H1 (cell line): ENCODE data around the gene ZNF277. TPM values are rescaled to one million over a fixed set of nuclear protein-coding genes. Genes with fewer than 3 reads are reported as not detected.

Source experiments
- CTCF ChIA-PET: fragments of 300-600 bp; sonication (Branson Sonifier 250); formaldehyde crosslinking; loops from one replicate; lab custom pipeline; 2021; ENCODE audit not compliant: partially characterized antibody; lab: Charles Lee
- POLR2A ChIA-PET: fragments of 300-600 bp; sonication (Branson Sonifier 250); formaldehyde crosslinking; loops from one replicate; lab custom pipeline; 2021; ENCODE audit warnings: inconsistent platforms; ENCODE audit not compliant: partially characterized antibody; lab: Charles Lee
- DNase-seq, 2 experiments: peaks; one replicate each; pipeline versions ENCODE4 v3.0.0 to v3.0.0-alpha.2; 2010 to 2022; ENCODE audit warnings: low spot score in 2 of 2, low read depth in 1 of 2, mixed read lengths in 1 of 2
- FAIRE-seq: peaks from 2 replicates; lab custom pipeline; 2011; peaks lifted over from hg19 to GRCh38; lab: Jason Lieb, UNC
- H2AFZ ChIP-seq: 2 replicates; pipeline ENCODE4 v1.8.1; 2012; ENCODE audit warnings: low read length, inconsistent platforms
- H2AK5ac ChIP-seq: 2 replicates; pipeline ENCODE4 v1.6.1; 2013; ENCODE audit warnings: low read depth, low read length
- H2BK120ac ChIP-seq: replicated peaks from 2 replicates; pipeline ENCODE3; 2013; ENCODE audit warnings: low read depth, low read length, inconsistent platforms
- H2BK12ac ChIP-seq: 2 replicates; pipeline ENCODE4 v1.6.1; 2013; ENCODE audit warnings: low read depth, low read length
- H2BK15ac ChIP-seq: 2 replicates; pipeline ENCODE4 v1.6.1; 2013; ENCODE audit warnings: low read length
- H2BK20ac ChIP-seq: 2 replicates; pipeline ENCODE4 v1.6.1; 2013; ENCODE audit warnings: low read length
- H2BK5ac ChIP-seq: 2 replicates; pipeline ENCODE4 v1.6.1; 2013; ENCODE audit warnings: low read depth, low read length
- H3K14ac ChIP-seq: 2 replicates; pipeline ENCODE4 v1.6.1; 2013; ENCODE audit warnings: inconsistent platforms; ENCODE audit not compliant: insufficient read length
- H3K18ac ChIP-seq: 2 replicates; pipeline ENCODE4 v1.6.1; 2013; ENCODE audit warnings: low read length; ENCODE audit errors: extremely low read depth
- H3K23ac ChIP-seq: 2 replicates; pipeline ENCODE4 v1.6.1; 2013; ENCODE audit warnings: inconsistent platforms; ENCODE audit not compliant: insufficient read length
- H3K23me2 ChIP-seq: 2 replicates; pipeline ENCODE4 v1.6.1; 2013; ENCODE audit warnings: low read depth, low read length
- H3K27ac ChIP-seq: 2 replicates; pipeline ENCODE4 v1.6.1; 2011; ENCODE audit warnings: low read depth, low read length, inconsistent platforms
- H3K27me3 ChIP-seq, 4 experiments: replicated peaks in 1 of 4; 1 replicate in 1 of 4; 2 replicates in 3 of 4; pipeline versions ENCODE4 v1.6.1 to v1.8.1; 2011 to 2013; ENCODE audit warnings: low read length in 3 of 4, mild to moderate bottlenecking in 3 of 4, inconsistent platforms in 2 of 4, mixed read lengths in 2 of 4, moderate library complexity in 1 of 4; ENCODE audit not compliant: control insufficient read depth in 3 of 4, insufficient read depth in 3 of 4; ENCODE audit errors: extremely low read depth in 1 of 4
- H3K36me3 ChIP-seq, 4 experiments: 2 replicates each; pipeline versions ENCODE4 v1.6.1 to v1.8.1; 2011 to 2013; ENCODE audit warnings: mild to moderate bottlenecking in 4 of 4, low read length in 3 of 4, moderate library complexity in 2 of 4, control low read depth in 1 of 4, inconsistent platforms in 1 of 4; ENCODE audit not compliant: insufficient read depth in 4 of 4, control insufficient read depth in 2 of 4
- H3K4ac ChIP-seq: replicated peaks from 2 replicates; pipeline ENCODE3; 2013; ENCODE audit warnings: low read length, low read depth, mixed read lengths, inconsistent platforms; ENCODE audit not compliant: insufficient read length
- H3K4me1 ChIP-seq, 4 experiments: replicated peaks in 1 of 4; 1 replicate in 1 of 4; 2 replicates in 3 of 4; pipeline versions ENCODE4 v1.6.1 to v1.8.1; 2011 to 2013; ENCODE audit warnings: low read length in 3 of 4, inconsistent platforms in 2 of 4, mixed read lengths in 1 of 4; ENCODE audit not compliant: insufficient read depth in 4 of 4, control insufficient read depth in 3 of 4
- H3K4me2 ChIP-seq, 2 experiments: 2 replicates each; pipeline versions ENCODE4 v1.6.1 to v1.8.1; 2011 to 2013; ENCODE audit warnings: low read depth in 2 of 2, low read length in 2 of 2, control low read depth in 1 of 2, inconsistent platforms in 1 of 2, mild to moderate bottlenecking in 1 of 2; ENCODE audit not compliant: insufficient read depth in 1 of 2
- H3K4me3 ChIP-seq, 4 experiments: fragments of 200-600, 300-600 bp in 1 of 4; sonication (generic), shearing (Covaris generic), sonication (Bioruptor Twin) in 1 of 4; 2 replicates each; pipeline versions ENCODE4 v1.5.1 to v1.8.1; 2011 to 2016; ENCODE audit warnings: low read length in 4 of 4, low read depth in 3 of 4, control low read depth in 2 of 4, inconsistent platforms in 2 of 4, mild to moderate bottlenecking in 2 of 4, mixed read lengths in 1 of 4, moderate library complexity in 1 of 4; ENCODE audit not compliant: insufficient read depth in 2 of 4; ENCODE audit errors: extremely low read depth in 1 of 4
- H3K56ac ChIP-seq: replicated peaks from 2 replicates; pipeline ENCODE3; 2013; ENCODE audit warnings: low read depth, mild to moderate bottlenecking, mixed read lengths, low read length, inconsistent platforms; ENCODE audit not compliant: insufficient read length
- H3K79me1 ChIP-seq: 2 replicates; pipeline ENCODE4 v1.6.1; 2013; ENCODE audit warnings: low read depth, low read length, control low read depth
- H3K79me2 ChIP-seq, 2 experiments: 2 replicates each; pipeline versions ENCODE4 v1.6.1 to v1.8.1; 2012 to 2013; ENCODE audit warnings: low read length in 2 of 2, mild to moderate bottlenecking in 2 of 2, inconsistent platforms in 1 of 2; ENCODE audit not compliant: insufficient read depth in 2 of 2, control insufficient read depth in 1 of 2
- H3K9ac ChIP-seq, 4 experiments: replicated peaks in 1 of 4; 1 replicate in 1 of 4; 2 replicates in 3 of 4; pipeline versions ENCODE4 v1.6.1 to v1.8.1; 2011 to 2013; ENCODE audit warnings: low read depth in 3 of 4, low read length in 3 of 4, control low read depth in 2 of 4, mild to moderate bottlenecking in 2 of 4, moderate library complexity in 2 of 4, inconsistent platforms in 1 of 4; ENCODE audit errors: extremely low read depth in 1 of 4
- H3K9me3 ChIP-seq, 2 experiments: 2 replicates each; pipeline versions ENCODE4 v1.6.1 to v1.8.1; 2012 to 2013; ENCODE audit warnings: mild to moderate bottlenecking in 2 of 2, moderate library complexity in 2 of 2, control low read depth in 1 of 2, inconsistent platforms in 1 of 2, low read depth in 1 of 2, low read length in 1 of 2, mixed read lengths in 1 of 2; ENCODE audit not compliant: insufficient read depth in 2 of 2
- H4K20me1 ChIP-seq, 2 experiments: replicated peaks in 1 of 2; 2 replicates each; pipeline versions ENCODE3 to v1.8.1; 2011 to 2013; ENCODE audit warnings: inconsistent platforms in 2 of 2, low read length in 2 of 2, mild to moderate bottlenecking in 1 of 2; ENCODE audit not compliant: insufficient read depth in 2 of 2, control insufficient read depth in 1 of 2
- H4K5ac ChIP-seq: 2 replicates; pipeline ENCODE4 v1.6.1; 2013; ENCODE audit warnings: low read length, low read depth, mixed read lengths, inconsistent platforms; ENCODE audit not compliant: insufficient read length
- H4K8ac ChIP-seq: 2 replicates; pipeline ENCODE4 v1.8.0; 2013; ENCODE audit warnings: mild to moderate bottlenecking, moderate library complexity, low read length, inconsistent platforms; ENCODE audit not compliant: insufficient read depth; ENCODE audit errors: extremely low read depth
- H4K91ac ChIP-seq: replicated peaks from 2 replicates; pipeline ENCODE3; 2013; ENCODE audit warnings: low read length, mixed read lengths, inconsistent platforms; ENCODE audit not compliant: insufficient read length
- BACH1 ChIP-seq: IDR thresholded peaks from 2 replicates; pipeline ENCODE4 v1.6.1; 2012; ENCODE audit warnings: low read length, improper control_type of control experiment
- CEBPB ChIP-seq: IDR thresholded peaks from 2 replicates; pipeline ENCODE4 v1.6.1; 2012; ENCODE audit warnings: low read depth, low read length
- CHD1 ChIP-seq: IDR thresholded peaks from 2 replicates; pipeline ENCODE4 v1.6.1; 2012; ENCODE audit warnings: low read depth, low read length, improper control_type of control experiment
- CTBP2 ChIP-seq: IDR thresholded peaks from 2 replicates; pipeline ENCODE4 v1.7.0; 2011; ENCODE audit warnings: borderline replicate concordance, mild to moderate bottlenecking, moderate library complexity, mixed read lengths, low read length; ENCODE audit not compliant: insufficient read depth, insufficient read length
- GTF2F1 ChIP-seq: IDR thresholded peaks from 2 replicates; pipeline ENCODE4 v1.6.1; 2012; ENCODE audit warnings: low read depth, low read length, improper control_type of control experiment, borderline replicate concordance
- RBBP5 ChIP-seq: IDR thresholded peaks from 2 replicates; pipeline ENCODE4 v1.7.1; 2012; ENCODE audit warnings: low read depth, mild to moderate bottlenecking, inconsistent platforms, low read length, moderate library complexity, borderline replicate concordance
- SRF ChIP-seq: IDR thresholded peaks from 2 replicates; pipeline ENCODE4 v1.6.1; 2011; ENCODE audit warnings: mild to moderate bottlenecking, low read depth, low read length, moderate library complexity
- WGBS, 2 experiments: shearing (Covaris generic) in 1 of 2; methylation state at CpG; one replicate each; pipeline versions ENCODE4 v1.1.6 to v1.1.7; 2013 to 2015; ENCODE audit warnings: low lambda C conversion rate in 2 of 2, mixed read lengths in 2 of 2, inconsistent platforms in 1 of 2, low coverage in 1 of 2, missing lambda C conversion rate in 1 of 2; ENCODE audit not compliant: insufficient replicate concordance in 2 of 2, insufficient coverage in 1 of 2, insufficient read length in 1 of 2; ENCODE audit errors: extremely low coverage in 1 of 2, missing lambda C conversion rate in 1 of 2; 5-methylcytosine and 5-hydroxymethylcytosine counted together
- polyA plus RNA-seq, 7 experiments: library from polyadenylated mRNA; depleted of rRNA in 3 of 7; stranded (reverse) in 5 of 7; unstranded in 2 of 7; fragments of >200 nt in 5 of 7; fragments of 200-250 nt in 2 of 7; gene quantifications; 1 replicate in 5 of 7; 2 replicates in 1 of 7; 4 replicates in 1 of 7; pipeline versions ENCODE4 v1.2.1 to v1.2.3, GENCODE V29; 2011 to 2013; ENCODE audit warnings: missing spikeins in 2 of 7, mixed read lengths in 2 of 7
- total RNA-seq: library from RNA; stranded (reverse); fragmentation: NEBNext Ultra II Directional; extraction: Animal tissue kit (Norgen Biotek cat#: 25700); gene quantifications from 2 replicates; pipeline ENCODE4 v1.2.1, GENCODE V29; 2021

ZNF277 gene
- total and polyA plus RNA-seq, 2 of the 8 experiments (the other 6 are each of a cell fraction or from before 2014, with no cell fraction given) = 5.1 to 21.7 TPM

- WGBS, 2 experiments = 95% methylated on average over 5 of the region's 5 CpGs; no CpG with 5 or more reads in 1 of the 2 experiments
- H3K4me1 ChIP-seq = peaks cover 0 to 4% (median 1%) of the 10 kb centered on the region in 4 experiments; a peak in 2 of 7 replicates
- no peak overlapping the region for H3K4ac ChIP-seq
- no peaks in the 10 kb centered on the region for H3K9me3 ChIP-seq
- H3K79me2 ChIP-seq = peaks cover 0 to 55% of the 10 kb centered on the region in 2 experiments; a peak in 2 of 4 replicates
- H2BK120ac ChIP-seq = no peak overlapping the region
- H3K23ac ChIP-seq = no peak overlapping the region
- no peak overlapping the region for H4K5ac ChIP-seq
- TF ChIP-seq SRF = no peak
- TF ChIP-seq BACH1 = no peak
- TF ChIP-seq GTF2F1 = no peak
- no peak for TF ChIP-seq CTBP2
- TF ChIP-seq RBBP5 = no peak
- TF ChIP-seq CHD1 = no peak
- no peak for TF ChIP-seq CEBPB
- H3K27me3 ChIP-seq = no peaks in the 10 kb centered on the region
- H2AK5ac ChIP-seq = no peak overlapping the region
- DNase-seq (no peak), FAIRE-seq (no peak)
- no peak overlapping the region for H3K4me3 ChIP-seq
- H3K23me2 ChIP-seq = no peaks in the 10 kb centered on the region
- no peak overlapping the region for H3K14ac ChIP-seq
- H3K18ac ChIP-seq = no peak overlapping the region
- no peak overlapping the region for H2BK12ac ChIP-seq
- no peaks in the 10 kb centered on the region for H3K36me3 ChIP-seq
- no peak overlapping the region for H3K56ac ChIP-seq
- no peak overlapping the region for H4K8ac ChIP-seq
- H2AFZ ChIP-seq = no peak overlapping the region
- H3K79me1 ChIP-seq = peaks cover 3% of the 10 kb centered on the region; the same call in 1 of the 2 replicates
- no peak overlapping the region for H3K27ac ChIP-seq
- no peak overlapping the region for H4K91ac ChIP-seq
- CTCF ChIA-PET = interaction anchor here (0.7 to 0.8 kb wide), 3 partner anchors 36 to 98 kb away, joined by 3 to 4 read pairs (median 3); no protein-coding TSS in a partner anchor
- no peaks in the 10 kb centered on the region for H4K20me1 ChIP-seq
- H2BK20ac ChIP-seq = no peak overlapping the region
- H3K4me2 ChIP-seq = no peak overlapping the region
- POLR2A ChIA-PET = interaction anchor here (1.8 kb wide), 1 partner anchor 274 kb away, joined by 5 read pairs; the partner anchor contains the start of gene IFRD1
- no peak overlapping the region for H2BK15ac ChIP-seq
- H2BK5ac ChIP-seq = no peak overlapping the region
- H3K9ac ChIP-seq = no peak overlapping the region
Observed at GRCh38 chr7:112176693-112177415, 29.6 kb upstream of the ZNF277 start.
